HPDE6-E6E7 (cell line): ENCODE data around the gene SVIL.
"Not testable (repeated sequence)": the region's sequence is repeated elsewhere in the genome, so short reads cannot be mapped to it uniquely, and the experiment has no call there.

Experiments
- DNase-seq: peaks from one replicate; pipeline ENCODE4 v3.0.0; 2011; ENCODE audit warnings: missing footprints; ENCODE audit errors: extremely low spot score

Gene SVIL

GRCh38 chr10:29575098-29575455 is 59.7 kb downstream of the SVIL start:
- no peak for DNase-seq

GRCh38 chr10:29574212-29575097 is 60.3 kb downstream of the SVIL start:
- DNase-seq = not testable (repeated sequence)

- not testable (repeated sequence) for DNase-seq
Measured at GRCh38 chr10:29570248-29570647, 64.5 kb downstream of the SVIL start.

- DNase-seq = no peak
Measured at GRCh38 chr10:29569795-29570194, 65.0 kb downstream of the SVIL start.

GRCh38 chr10:29567003-29567402 is 67.8 kb downstream of the SVIL start:
- no peak for DNase-seq

- DNase-seq = not testable (repeated sequence)
Measured at GRCh38 chr10:29566209-29566608, 68.6 kb downstream of the SVIL start.

- DNase-seq = no peak
Measured at GRCh38 chr10:29563420-29564035, 71.2 kb downstream of the SVIL start.

- not testable (repeated sequence) for DNase-seq
Measured at GRCh38 chr10:29563006-29563405, 71.8 kb downstream of the SVIL start.

GRCh38 chr10:29559996-29560395 is 74.8 kb downstream of the SVIL start:
- no peak for DNase-seq

GRCh38 chr10:29557665-29558064 is 77.1 kb downstream of the SVIL start:
- no peak for DNase-seq

- DNase-seq = no peak
Measured at GRCh38 chr10:29555746-29556481, 78.9 kb downstream of the SVIL start.

GRCh38 chr10:29555091-29555745 is 79.6 kb downstream of the SVIL start:
- no peak for DNase-seq

- no peak for DNase-seq
Measured at GRCh38 chr10:29554660-29555059, 80.1 kb downstream of the SVIL start.

- DNase-seq = no peak
Measured at GRCh38 chr10:29553544-29554250, 81.1 kb downstream of the SVIL start.

- not testable (repeated sequence) for DNase-seq
Measured at GRCh38 chr10:29553116-29553515, 81.7 kb downstream of the SVIL start.

GRCh38 chr10:29549493-29549892 is 85.3 kb downstream of the SVIL start:
- not testable (repeated sequence) for DNase-seq

- DNase-seq = no peak
Measured at GRCh38 chr10:29546773-29547313, 87.9 kb downstream of the SVIL start.

- DNase-seq = no peak
Measured at GRCh38 chr10:29545122-29545521, 89.6 kb downstream of the SVIL start.

- no peak for DNase-seq
Measured at GRCh38 chr10:29543715-29544114, 91.1 kb downstream of the SVIL start.

- DNase-seq = no peak
Measured at GRCh38 chr10:29542723-29543122, 92.0 kb downstream of the SVIL start.
